ENCODE data around the gene PRKCA. TPM values are rescaled to one million over a fixed set of nuclear protein-coding genes. Genes with fewer than 3 reads are reported as not detected.
A peak's percentile ranks its signal among the peaks of the same experiment; 100 is the strongest.

Gene PRKCA
- total and polyA plus RNA-seq, 9 of the 15 experiments (the other 6 are each of a cell fraction or from before 2014, with no cell fraction given): 3.2 to 33.0 (median 17.8) TPM

DNA sequence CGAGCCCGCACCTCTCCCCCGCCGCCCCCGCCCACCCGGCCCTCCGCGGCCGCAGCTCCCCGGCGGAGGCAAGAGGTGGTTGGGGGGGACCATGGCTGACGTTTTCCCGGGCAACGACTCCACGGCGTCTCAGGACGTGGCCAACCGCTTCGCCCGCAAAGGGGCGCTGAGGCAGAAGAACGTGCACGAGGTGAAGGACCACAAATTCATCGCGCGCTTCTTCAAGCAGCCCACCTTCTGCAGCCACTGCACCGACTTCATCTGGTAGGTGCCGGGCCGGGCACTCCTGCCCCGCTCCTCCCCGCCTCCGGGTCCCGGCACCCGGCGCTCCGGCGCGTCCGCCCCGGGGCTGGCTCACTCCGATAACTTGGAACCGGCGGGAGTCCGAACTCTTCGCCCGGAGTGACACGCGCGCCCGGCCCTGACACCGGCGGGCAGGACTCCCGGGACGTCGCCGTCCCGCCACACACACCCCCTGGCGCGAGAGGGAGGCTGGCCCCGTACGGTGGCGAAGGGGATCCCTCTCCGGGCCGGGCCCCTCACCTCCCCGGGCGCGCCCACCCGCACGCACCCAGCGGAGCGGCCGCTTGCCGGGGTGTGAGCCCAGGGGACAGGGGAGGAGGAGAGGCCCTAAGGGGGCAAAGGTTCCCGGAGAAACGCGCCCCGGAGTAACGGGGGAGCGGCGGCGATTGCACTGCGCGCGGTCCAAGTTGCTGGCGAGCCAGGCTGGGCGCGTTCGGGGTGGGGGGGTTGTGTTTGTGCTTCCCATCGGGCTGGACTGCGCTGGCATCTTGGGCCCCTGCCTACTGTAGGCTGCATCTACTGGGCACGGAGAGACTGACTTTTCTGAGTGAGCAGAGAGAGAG, 581 bp downstream of the PRKCA start (continued):
- TF ChIP-seq DLX4 (CRISPR knock-in tag; IDR thresholded peaks at IDR 0.05) (no peak), YY1 (IDR thresholded peaks at IDR 0.05; ENCODE audit: borderline replicate concordance in 1 of 3, control insufficient read depth in 1 of 3, extremely low read depth in 1 of 3, insufficient read depth in 3 of 3, insufficient read length in 1 of 3, insufficient replicate concordance in 2 of 3, low read depth in 1 of 3, low read length in 2 of 3) (peak in 1 of 3 experiments; percentile 3), ZNF165 (CRISPR knock-in tag; IDR thresholded peaks at IDR 0.05; ENCODE audit: borderline replicate concordance) (no peak), PHF8 (IDR thresholded peaks at IDR 0.05; ENCODE audit: borderline replicate concordance, low read length) (peak; percentile 8; the same call in 1 of the 2 replicates), THRB (CRISPR knock-in tag; conservative IDR thresholded peaks at IDR 0.05) (no peak), DACH1 (IDR thresholded peaks at IDR 0.05; ENCODE audit: partially characterized antibody) (no peak), SUPT5H (IDR thresholded peaks at IDR 0.05) (no peak)

Data from K562 (cell line).